Cardiac muscle cell (in vitro differentiated cells and primary cell): ENCODE measurements around the gene SLX4IP. TPM values are rescaled to one million over a fixed set of nuclear protein-coding genes. Genes with fewer than 3 reads are reported as not detected.
A peak's percentile ranks its signal among the peaks of the same experiment; 100 is the strongest.

ENCODE experiments used
- DNase-seq, 2 donors: peaks; one replicate each; pipeline versions ENCODE4 v3.0.0 to v3.0.0-alpha.2; 2010 to 2017; ENCODE audit warnings: low read depth in 1 of 2, low spot score in 1 of 2
- H3K27ac ChIP-seq: fragments of 200-600 bp; sonication (generic); 2 replicates; pipeline ENCODE4 v1.5.1; 2016
- H3K27me3 ChIP-seq: fragments of 200-600 bp; sonication (generic); 2 replicates; pipeline ENCODE4 v1.6.0; 2016; ENCODE audit warnings: control low read depth
- H3K36me3 ChIP-seq: fragments of 200-600 bp; sonication (generic); 2 replicates; pipeline ENCODE4 v1.5.1; 2016; ENCODE audit warnings: control low read depth
- H3K4me1 ChIP-seq: fragments of 200-600 bp; sonication (generic); 2 replicates; pipeline ENCODE4 v1.8.1; 2017; ENCODE audit warnings: low read depth, mild to moderate bottlenecking, mixed run types
- H3K4me3 ChIP-seq: fragments of 200-600 bp; sonication (generic); 2 replicates; pipeline ENCODE4 v1.5.1; 2016; ENCODE audit warnings: mild to moderate bottlenecking
- H3K9me3 ChIP-seq: fragments of 200-600 bp; sonication (generic); 2 replicates; pipeline ENCODE4 v1.5.1; 2017; ENCODE audit warnings: low read depth, mild to moderate bottlenecking, control low read depth
- CTCF ChIP-seq: IDR thresholded peaks from 2 replicates; pipeline ENCODE4 v1.5.1; 2012; ENCODE audit warnings: low read depth, mild to moderate bottlenecking, low read length
- polyA plus RNA-seq: library from polyadenylated mRNA; unstranded; fragments of >200 nt; fragmentation: Nextera tagmentation; extraction: Ambion mirVana; gene quantifications from 2 replicates; pipeline ENCODE4 v1.2.1, GENCODE V29; 2016
- total RNA-seq: library from RNA; depleted of rRNA; stranded (reverse); fragments of >200 nt; gene quantifications from 2 replicates; pipeline ENCODE4 v1.2.3, GENCODE V29; 2016

SLX4IP gene
- total and polyA plus RNA-seq, 2 experiments from 2014 or later = 2.5 to 4.1 TPM

DNA sequence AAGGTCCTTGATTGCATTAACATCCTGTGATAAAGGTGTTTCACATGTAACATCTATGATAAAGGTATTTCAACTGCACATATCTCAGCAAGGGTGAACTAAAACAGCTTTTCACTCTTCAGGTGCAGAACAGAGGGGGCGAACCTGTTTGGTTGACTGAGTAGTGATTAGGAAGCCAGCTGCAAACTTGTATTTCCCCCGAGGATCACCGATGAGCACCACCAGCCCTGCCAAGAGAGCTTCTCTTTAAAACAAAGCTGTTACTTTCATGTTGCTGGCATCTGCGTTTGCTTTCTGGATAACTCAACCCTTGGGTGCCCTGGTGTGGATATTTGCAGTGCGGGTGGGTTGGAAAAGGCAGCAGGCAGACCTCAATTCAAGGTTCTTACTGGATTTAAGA lies 199.1 kb downstream of the SLX4IP start:
- Histone ChIP-seq H3K27ac (no peak overlapping the region), H3K27me3 (no peaks in the 10 kb centered on the region), H3K4me3 (no peak overlapping the region), H3K4me1 (peaks cover 11% of the 10 kb centered on the region), H3K36me3 (peaks cover 7% of the 10 kb centered on the region), H3K9me3 (no peaks in the 10 kb centered on the region)
- TF ChIP-seq CTCF = no peak
- DNase-seq = no peak

GRCh38 chr20:10634683-10635411 lies 199.7 kb downstream of the SLX4IP start:
- Histone ChIP-seq H3K27ac (no peak overlapping the region), H3K27me3 (no peaks in the 10 kb centered on the region), H3K4me1 (peaks cover 4% of the 10 kb centered on the region), H3K4me3 (no peak overlapping the region), H3K9me3 (no peaks in the 10 kb centered on the region), H3K36me3 (peaks cover 14% of the 10 kb centered on the region)
- no peak for DNase-seq
- TF ChIP-seq CTCF = no peak

GRCh38 chr20:10635476-10636208 lies 200.5 kb downstream of the SLX4IP start:
- Histone ChIP-seq H3K27ac (no peak overlapping the region), H3K4me1 (no peaks in the 10 kb centered on the region), H3K4me3 (no peak overlapping the region), H3K36me3 (peaks cover 20% of the 10 kb centered on the region), H3K9me3 (no peaks in the 10 kb centered on the region), H3K27me3 (no peaks in the 10 kb centered on the region)
- DNase-seq = no peak
- no peak for TF ChIP-seq CTCF

- H3K27me3 ChIP-seq = no peaks in the 10 kb centered on the region
- H3K36me3 ChIP-seq = peaks cover 27% of the 10 kb centered on the region
- TF ChIP-seq CTCF = no peak
- no peak overlapping the region for H3K4me3 ChIP-seq
- H3K9me3 ChIP-seq = no peaks in the 10 kb centered on the region
- no peaks in the 10 kb centered on the region for H3K4me1 ChIP-seq
- DNase-seq = peak in 1 of 2 donors; percentile 89
- H3K27ac ChIP-seq = peak overlapping the region; percentile 20
Measured at GRCh38 chr20:10636326-10636818, 201.3 kb downstream of the SLX4IP start.

- peak overlapping the region; percentile 20 for H3K27ac ChIP-seq
- H3K4me1 ChIP-seq = no peaks in the 10 kb centered on the region
- H3K4me3 ChIP-seq = no peak overlapping the region
- H3K27me3 ChIP-seq = no peaks in the 10 kb centered on the region
- TF ChIP-seq CTCF = no peak
- H3K9me3 ChIP-seq = no peaks in the 10 kb centered on the region
- peaks cover 34% of the 10 kb centered on the region for H3K36me3 ChIP-seq
- DNase-seq = peak in 1 of 2 donors; percentile 79
Measured at GRCh38 chr20:10637031-10637559, 202.0 kb downstream of the SLX4IP start.
